Left renal cortex interstitium (tissue), 4 donors: Measurements from ENCODE around the gene KYNU. TPM values are rescaled to one million over a fixed set of nuclear protein-coding genes. Genes with fewer than 3 reads are reported as not detected.
"Not testable (repeated sequence)": the region's sequence is repeated elsewhere in the genome, so short reads cannot be mapped to it uniquely, and the experiment has no call there.

Experiments
- DNase-seq, 4 donors: peaks; one replicate each; pipeline ENCODE4 v3.0.0-alpha.2; 2013; ENCODE audit warnings: low read depth in 4 of 4, low spot score in 2 of 4, missing footprints in 1 of 4
- polyA plus RNA-seq, 4 donors: library from polyadenylated mRNA; unstranded; fragments of 120-200 nt; gene quantifications; one replicate each; pipeline ENCODE4 v1.2.1, GENCODE V29; 2013; ENCODE audit not compliant: insufficient read length in 4 of 4

KYNU gene
- 1 to 10 TPM; 4.5 to 7.1 (median 5.4) TPM for polyA plus RNA-seq

- DNase-seq, result no peak
These were observed at the start of gene KYNU for GRCh38 chr2:142877216-142877838. TSS of gene KYNU (plus strand) at chr2:142877664. CDS start at chr2:142885368, 7,704 bp downstream.

- DNase-seq, result no peak
These were observed 43.4 kb upstream of the KYNU start for GRCh38 chr2:142834021-142834420.

DNA sequence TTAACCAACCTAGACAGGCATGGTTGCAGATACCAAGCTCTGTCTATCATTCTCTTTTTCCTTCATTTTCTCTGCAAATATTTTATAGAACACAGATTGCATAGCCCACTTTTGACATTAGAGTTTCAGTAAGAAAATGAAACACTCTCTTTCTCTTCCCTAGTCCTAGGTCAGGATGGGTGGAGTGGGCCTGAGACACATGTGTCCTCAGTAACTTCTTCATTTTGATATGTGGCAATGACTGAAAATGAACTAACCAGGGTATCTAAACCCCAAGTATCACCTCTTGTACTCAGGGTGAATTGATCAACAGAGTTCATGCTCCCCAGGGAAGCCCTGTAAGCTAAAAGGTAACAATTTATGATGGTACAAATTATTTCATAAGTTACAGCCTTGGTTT lies 37.0 kb upstream of the KYNU start:
- DNase-seq, result no peak

DNA sequence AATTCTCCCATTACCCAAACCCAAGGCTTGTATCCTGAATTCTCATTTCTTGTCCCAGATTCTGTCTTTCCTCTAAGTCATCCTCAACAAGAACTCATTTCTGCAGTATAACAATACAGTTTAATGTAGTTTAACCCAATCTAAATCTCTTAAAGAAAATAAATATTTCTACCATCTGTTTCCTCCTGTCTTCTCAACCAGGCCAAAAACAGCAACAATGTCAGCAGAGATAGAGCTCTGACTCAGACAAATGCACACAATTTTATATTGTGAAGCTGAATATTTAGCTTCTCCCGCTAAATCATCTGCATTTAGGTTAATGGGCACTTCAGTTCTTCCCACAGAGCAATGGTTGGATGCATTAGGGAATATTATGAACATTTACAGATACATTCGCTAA lies 35.7 kb upstream of the KYNU start:
- DNase-seq, result no peak

DNA sequence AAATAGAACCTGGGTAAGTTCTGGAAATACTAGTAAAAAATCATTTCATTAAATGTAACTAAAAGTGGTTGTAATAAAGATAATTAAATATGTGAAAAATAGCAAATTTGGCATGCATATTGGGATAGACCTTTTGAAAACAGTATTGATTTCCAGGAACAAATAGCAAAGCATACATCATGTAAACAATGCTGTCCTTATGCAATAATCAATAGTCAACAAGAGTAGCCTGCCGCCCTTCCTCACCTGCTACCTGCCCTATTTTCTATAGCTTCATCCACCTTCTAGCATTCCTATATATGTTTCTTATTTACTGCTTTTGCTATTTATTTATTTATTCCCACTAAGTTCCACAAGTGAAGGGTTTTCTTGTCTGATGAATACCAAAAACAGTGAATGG lies 35.1 kb upstream of the KYNU start:
- DNase-seq, result no peak

DNA sequence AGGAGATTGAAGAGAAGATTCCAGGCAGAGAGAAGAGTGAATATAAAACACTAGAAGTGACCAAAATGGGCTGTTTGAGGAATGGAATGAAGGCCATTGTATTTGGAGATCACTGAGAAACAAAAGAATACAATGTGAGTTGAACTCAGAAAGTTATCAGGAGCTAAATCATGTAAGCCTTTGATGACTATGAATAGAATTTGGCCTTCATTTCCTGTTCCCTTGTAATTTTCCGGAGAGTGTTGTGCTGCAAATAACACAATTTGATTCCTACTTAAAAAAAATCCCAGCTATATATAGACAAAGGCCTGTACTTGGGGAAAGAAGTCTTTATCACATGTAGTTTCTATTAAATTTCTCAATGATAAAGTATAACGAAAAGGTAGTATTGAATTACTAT lies 33.7 kb upstream of the KYNU start:
- no peak for DNase-seq

GRCh38 chr2:142848023-142848606 lies 29.3 kb upstream of the KYNU start:
- DNase-seq, result no peak

- DNase-seq, result no peak
These were observed 27.6 kb upstream of the KYNU start for GRCh38 chr2:142849820-142850219.

DNA sequence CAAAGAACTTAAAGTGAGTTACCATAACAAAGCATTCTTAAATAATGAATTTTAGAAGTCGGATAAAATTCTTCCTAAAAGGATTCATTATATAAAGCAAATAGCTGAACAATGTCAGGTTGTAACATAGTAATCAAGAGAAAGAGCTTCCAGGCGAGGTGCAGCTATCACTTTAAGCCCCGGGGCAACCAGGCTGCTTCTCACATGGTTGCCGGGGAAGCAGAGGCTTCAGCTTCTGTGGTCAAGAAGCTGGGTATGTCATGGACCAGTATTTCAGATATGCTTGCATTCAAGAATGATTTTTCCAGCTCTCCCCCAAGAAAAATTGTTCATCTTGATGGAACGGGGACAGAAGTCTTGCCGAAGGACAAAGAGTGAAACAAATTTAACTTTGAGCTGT lies 23.6 kb upstream of the KYNU start:
- no peak for DNase-seq

- no peak for DNase-seq
These were observed 20.0 kb upstream of the KYNU start for GRCh38 chr2:142857256-142858164.

- no peak for DNase-seq
These were observed 18.5 kb upstream of the KYNU start for GRCh38 chr2:142858961-142859360.

GRCh38 chr2:142862299-142862698 lies 15.2 kb upstream of the KYNU start:
- no peak for DNase-seq

GRCh38 chr2:142862847-142863246 lies 14.6 kb upstream of the KYNU start:
- DNase-seq, result no peak

DNA sequence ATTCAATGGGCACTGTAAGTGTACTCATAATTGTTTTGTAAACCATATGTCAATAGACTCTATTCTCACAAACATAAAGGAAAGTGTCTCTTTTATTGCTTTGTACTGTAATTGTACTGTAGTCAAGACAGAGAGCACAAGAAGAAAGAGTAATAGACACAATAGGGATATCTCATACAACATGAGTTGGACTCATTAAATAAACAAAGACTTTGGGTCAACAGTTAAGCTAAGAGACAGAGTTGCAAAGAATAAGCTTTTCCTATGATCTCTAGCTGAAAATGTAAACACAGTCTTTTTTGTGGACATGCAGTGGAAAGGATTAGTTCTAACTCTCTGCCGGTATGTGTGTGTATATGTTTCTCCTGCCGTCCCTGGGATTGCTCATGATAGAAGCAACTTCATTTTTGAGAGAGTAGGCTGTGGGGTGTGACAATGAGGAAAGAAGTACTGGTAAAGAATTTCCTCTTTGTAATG lies 13.9 kb upstream of the KYNU start:
- no peak for DNase-seq

DNA sequence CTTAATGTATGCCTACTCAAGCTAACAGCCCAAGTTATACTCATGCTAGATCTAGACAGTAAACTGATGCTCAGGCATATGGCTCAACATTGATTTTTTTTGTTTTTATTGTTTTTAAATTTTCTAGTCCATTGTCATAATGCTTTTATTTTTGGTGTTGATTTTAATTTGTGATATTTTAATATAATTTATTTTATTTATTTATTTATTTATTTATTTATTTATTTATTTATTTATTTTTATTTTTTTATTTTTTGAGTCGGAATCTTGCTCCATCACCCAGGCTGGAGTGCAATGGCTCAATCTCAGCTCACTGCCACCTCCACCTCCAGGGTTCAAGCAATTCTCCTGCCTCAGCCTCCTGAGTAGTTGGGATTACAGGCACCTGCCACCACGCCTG lies 12.9 kb upstream of the KYNU start:
- not testable (repeated sequence) for DNase-seq

GRCh38 chr2:142865924-142866323 lies 11.5 kb upstream of the KYNU start:
- DNase-seq, result no peak

- DNase-seq, result no peak
These were observed 11.0 kb upstream of the KYNU start for GRCh38 chr2:142866426-142866825.

GRCh38 chr2:142867136-142867535 lies 10.3 kb upstream of the KYNU start:
- DNase-seq, result no peak

DNA sequence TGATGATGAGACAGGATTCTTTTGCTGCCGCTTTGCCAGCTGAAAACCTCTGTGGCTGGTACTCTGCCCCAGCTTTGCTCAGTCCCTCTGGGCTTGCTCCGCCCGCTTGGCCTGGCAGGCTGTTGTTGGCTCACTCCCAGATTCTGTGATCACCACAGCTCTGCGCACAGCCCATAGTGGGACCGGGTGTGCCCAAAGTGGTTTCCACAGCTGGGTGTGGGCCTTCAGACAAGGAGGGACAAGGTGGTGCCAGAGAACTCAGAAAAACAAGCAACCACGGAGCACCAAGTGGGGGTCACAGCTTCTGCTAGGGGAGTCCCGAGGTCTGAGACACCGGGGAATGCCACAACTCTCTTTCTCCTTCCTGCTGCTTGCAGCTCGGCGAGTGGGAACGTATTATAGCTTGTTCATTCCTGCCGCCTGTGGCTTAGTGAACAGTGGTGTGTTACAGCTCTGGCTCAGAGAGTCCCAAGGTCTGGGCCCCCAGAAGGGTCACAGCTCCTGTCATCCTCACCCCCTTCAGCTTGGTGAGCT lies 9.2 kb upstream of the KYNU start:
- DNase-seq, result no peak

DNA sequence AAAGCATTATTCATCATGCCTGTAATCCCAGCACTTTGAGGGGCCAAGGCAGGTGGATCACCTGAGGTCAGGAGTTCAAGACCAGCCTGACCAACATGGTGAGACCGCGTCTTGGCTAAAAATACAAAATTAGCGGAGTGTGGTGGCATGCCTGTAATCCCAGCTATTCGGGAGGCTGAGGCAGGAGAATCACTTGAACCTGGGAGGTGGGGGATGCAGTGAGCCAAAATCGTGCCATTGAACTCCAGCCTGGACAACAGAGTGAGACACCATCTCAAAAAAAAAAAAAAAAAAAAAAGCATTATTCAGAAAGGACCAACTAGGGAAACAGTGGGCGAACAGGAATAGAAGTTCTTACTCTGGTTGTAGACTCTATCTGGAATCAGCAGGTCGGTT lies 8.4 kb upstream of the KYNU start:
- DNase-seq, result not testable (repeated sequence)

GRCh38 chr2:142869461-142870106 lies 7.9 kb upstream of the KYNU start:
- DNase-seq, result no peak
